Right atrium auricular region (tissue), 2 donors: ENCODE results near the gene DLG2. TPM values are rescaled to one million over a fixed set of nuclear protein-coding genes. Genes with fewer than 3 reads are reported as not detected.

Experiments used
- DNase-seq: peaks from one replicate; pipeline ENCODE4 v3.0.0-alpha.2; 2019; ENCODE audit warnings: low spot score
- H3K27ac ChIP-seq, 2 donors: fragments of 200-600 bp; sonication (generic); 1 replicate in 1 of 2; 2 replicates in 1 of 2; pipeline ENCODE4 v1.5.1; 2016 to 2019
- H3K27me3 ChIP-seq, 2 donors: fragments of 200-600 bp; sonication (generic); one replicate each; pipeline versions ENCODE4 v1.5.1 to v1.6.0; 2017 to 2019
- H3K36me3 ChIP-seq: fragments of 200-600 bp; sonication (generic); one replicate; pipeline ENCODE4 v1.5.1; 2016
- H3K4me1 ChIP-seq, 2 donors: fragments of 200-600 bp; sonication (generic); one replicate each; pipeline versions ENCODE4 v1.5.1 to v1.6.0; 2017 to 2019
- H3K4me3 ChIP-seq, 2 donors: fragments of 200-600 bp; sonication (generic); 1 replicate in 1 of 2; 2 replicates in 1 of 2; pipeline ENCODE4 v1.5.1; 2017 to 2019; ENCODE audit warnings: mild to moderate bottlenecking in 1 of 2, moderate library complexity in 1 of 2
- H3K9me3 ChIP-seq, 2 donors: fragments of 200-600 bp; sonication (generic); one replicate each; pipeline ENCODE4 v1.5.1; 2019
- CTCF ChIP-seq, 2 donors: fragments of 200-600 bp; sonication (generic); IDR thresholded peaks; one replicate each; pipeline ENCODE4 v1.5.1; 2019; ENCODE audit warnings: antibody characterized with exemption in 2 of 2
- total RNA-seq, 2 donors: library from RNA; depleted of rRNA; stranded (reverse); fragments of >200 nt; gene quantifications; one replicate each; pipeline ENCODE4 v1.1.0, GENCODE V29; 2016

The DLG2 gene
- total RNA-seq, 2 donors from 2014 or later, result 6.6 to 6.7 TPM

GRCh38 chr11:84045146-84045545 is 1582.0 kb downstream of the DLG2 start:
- no peak for TF ChIP-seq CTCF (IDR thresholded peaks at IDR 0.05)
- H3K27ac ChIP-seq, result no peak overlapping the region
- DNase-seq, result no peak
- no peaks in the 10 kb centered on the region for H3K27me3 ChIP-seq
- H3K36me3 ChIP-seq, result no peaks in the 10 kb centered on the region
- H3K9me3 ChIP-seq, result no peaks in the 10 kb centered on the region
- H3K4me1 ChIP-seq, result no peaks in the 10 kb centered on the region
- no peak overlapping the region for H3K4me3 ChIP-seq

- H3K27me3 ChIP-seq, result no peaks in the 10 kb centered on the region
- no peaks in the 10 kb centered on the region for H3K9me3 ChIP-seq
- no peak overlapping the region for H3K27ac ChIP-seq
- no peaks in the 10 kb centered on the region for H3K4me1 ChIP-seq
- no peak for TF ChIP-seq CTCF (IDR thresholded peaks at IDR 0.05)
- H3K36me3 ChIP-seq, result no peaks in the 10 kb centered on the region
- DNase-seq, result no peak
- H3K4me3 ChIP-seq, result no peak overlapping the region
Measured at GRCh38 chr11:84044706-84045105, 1582.4 kb downstream of the DLG2 start.

GRCh38 chr11:84036664-84037194 is 1590.4 kb downstream of the DLG2 start:
- Histone ChIP-seq H3K9me3 (no peaks in the 10 kb centered on the region), H3K4me1 (no peaks in the 10 kb centered on the region), H3K27ac (no peak overlapping the region), H3K27me3 (no peaks in the 10 kb centered on the region), H3K36me3 (no peaks in the 10 kb centered on the region), H3K4me3 (no peak overlapping the region)
- no peak for DNase-seq
- no peak for TF ChIP-seq CTCF (IDR thresholded peaks at IDR 0.05)

GRCh38 chr11:84035645-84036044 is 1591.5 kb downstream of the DLG2 start:
- no peak for TF ChIP-seq CTCF (IDR thresholded peaks at IDR 0.05)
- no peak overlapping the region for H3K27ac ChIP-seq
- H3K27me3 ChIP-seq, result no peaks in the 10 kb centered on the region
- no peaks in the 10 kb centered on the region for H3K9me3 ChIP-seq
- no peak for DNase-seq
- H3K4me1 ChIP-seq, result no peaks in the 10 kb centered on the region
- no peak overlapping the region for H3K4me3 ChIP-seq
- H3K36me3 ChIP-seq, result no peaks in the 10 kb centered on the region

- DNase-seq, result no peak
- no peak overlapping the region for H3K4me3 ChIP-seq
- no peaks in the 10 kb centered on the region for H3K27me3 ChIP-seq
- no peaks in the 10 kb centered on the region for H3K36me3 ChIP-seq
- no peaks in the 10 kb centered on the region for H3K4me1 ChIP-seq
- TF ChIP-seq CTCF (IDR thresholded peaks at IDR 0.05), result no peak
- no peak overlapping the region for H3K27ac ChIP-seq
- no peaks in the 10 kb centered on the region for H3K9me3 ChIP-seq
Measured at GRCh38 chr11:84034484-84034883, 1592.7 kb downstream of the DLG2 start.

- TF ChIP-seq CTCF (IDR thresholded peaks at IDR 0.05), result no peak
- H3K9me3 ChIP-seq, result no peaks in the 10 kb centered on the region
Measured at GRCh38 chr11:84024266-84024665, 1602.9 kb downstream of the DLG2 start.

More at GRCh38 chr11:84024266-84024665, 1602.9 kb downstream of the DLG2 start:
- Histone ChIP-seq H3K4me1 (no peaks in the 10 kb centered on the region), H3K27me3 (no peaks in the 10 kb centered on the region), H3K36me3 (no peaks in the 10 kb centered on the region), H3K27ac (no peak overlapping the region), H3K4me3 (no peak overlapping the region)
- DNase-seq, result no peak
